Transverse colon (tissue), 4 donors: Measurements from ENCODE around the gene RNF145.

Experiments used
- EP300 ChIP-seq: sonication (generic); formaldehyde crosslinking; IDR thresholded peaks from one replicate; pipeline ENCODE4 v1.6.1; 2017; ENCODE audit warnings: antibody characterized with exemption, low read depth
- POLR2A ChIP-seq: fragments of 450-650 bp; IDR thresholded peaks from one replicate; pipeline ENCODE4 v1.6.1; 2016; ENCODE audit warnings: antibody characterized with exemption, mild to moderate bottlenecking, moderate library complexity
- POLR2AphosphoS5 ChIP-seq, 3 donors: sonication (generic); formaldehyde crosslinking; IDR thresholded peaks; one replicate each; pipeline ENCODE4 v1.6.1; 2016; ENCODE audit warnings: antibody characterized with exemption in 3 of 3
- TF ChIP-seq, protein P1 (sequence below), 5 experiments: fragments of 200-600 bp in 3 of 5; fragments of 450-650 bp in 2 of 5; sonication (generic) in 3 of 5; IDR thresholded peaks; 1 replicate in 2 of 5; 2 replicates in 3 of 5; pipeline ENCODE4 v1.5.1; 2016 to 2017; ENCODE audit warnings: antibody characterized with exemption in 5 of 5, inconsistent platforms in 3 of 5, mild to moderate bottlenecking in 2 of 5, moderate library complexity in 1 of 5

DNA sequence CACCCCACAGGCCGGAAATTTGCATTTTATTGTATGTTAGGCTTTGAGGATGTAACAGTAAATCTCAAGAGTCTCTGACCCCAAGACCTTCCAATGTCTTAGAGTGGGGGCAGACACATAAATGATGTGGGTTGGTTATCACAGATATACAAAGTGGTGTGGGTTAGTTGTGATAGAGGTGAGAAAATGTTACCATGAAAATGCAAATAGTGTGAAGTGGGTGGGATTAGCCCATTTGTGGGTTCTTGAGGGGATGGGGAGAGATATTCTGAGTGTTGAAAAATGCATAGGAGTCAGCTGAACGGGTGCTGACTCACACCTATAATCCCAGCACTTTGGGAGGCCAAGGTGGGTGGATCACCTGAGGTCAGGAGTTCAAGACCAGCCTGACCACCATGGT is 7.9 kb upstream of the RNF145 start:
- TF ChIP-seq, protein P1, sequence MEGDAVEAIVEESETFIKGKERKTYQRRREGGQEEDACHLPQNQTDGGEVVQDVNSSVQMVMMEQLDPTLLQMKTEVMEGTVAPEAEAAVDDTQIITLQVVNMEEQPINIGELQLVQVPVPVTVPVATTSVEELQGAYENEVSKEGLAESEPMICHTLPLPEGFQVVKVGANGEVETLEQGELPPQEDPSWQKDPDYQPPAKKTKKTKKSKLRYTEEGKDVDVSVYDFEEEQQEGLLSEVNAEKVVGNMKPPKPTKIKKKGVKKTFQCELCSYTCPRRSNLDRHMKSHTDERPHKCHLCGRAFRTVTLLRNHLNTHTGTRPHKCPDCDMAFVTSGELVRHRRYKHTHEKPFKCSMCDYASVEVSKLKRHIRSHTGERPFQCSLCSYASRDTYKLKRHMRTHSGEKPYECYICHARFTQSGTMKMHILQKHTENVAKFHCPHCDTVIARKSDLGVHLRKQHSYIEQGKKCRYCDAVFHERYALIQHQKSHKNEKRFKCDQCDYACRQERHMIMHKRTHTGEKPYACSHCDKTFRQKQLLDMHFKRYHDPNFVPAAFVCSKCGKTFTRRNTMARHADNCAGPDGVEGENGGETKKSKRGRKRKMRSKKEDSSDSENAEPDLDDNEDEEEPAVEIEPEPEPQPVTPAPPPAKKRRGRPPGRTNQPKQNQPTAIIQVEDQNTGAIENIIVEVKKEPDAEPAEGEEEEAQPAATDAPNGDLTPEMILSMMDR (IDR thresholded peaks at IDR 0.05) = no peak
- TF ChIP-seq EP300 = no peak
- no peak for TF ChIP-seq POLR2A
- no peak for TF ChIP-seq POLR2AphosphoS5 (IDR thresholded peaks at IDR 0.05)
